ENCODE results near the gene REXO4.
A peak's percentile ranks its signal among the peaks of the same experiment; 100 is the strongest.

Gene REXO4

DNA sequence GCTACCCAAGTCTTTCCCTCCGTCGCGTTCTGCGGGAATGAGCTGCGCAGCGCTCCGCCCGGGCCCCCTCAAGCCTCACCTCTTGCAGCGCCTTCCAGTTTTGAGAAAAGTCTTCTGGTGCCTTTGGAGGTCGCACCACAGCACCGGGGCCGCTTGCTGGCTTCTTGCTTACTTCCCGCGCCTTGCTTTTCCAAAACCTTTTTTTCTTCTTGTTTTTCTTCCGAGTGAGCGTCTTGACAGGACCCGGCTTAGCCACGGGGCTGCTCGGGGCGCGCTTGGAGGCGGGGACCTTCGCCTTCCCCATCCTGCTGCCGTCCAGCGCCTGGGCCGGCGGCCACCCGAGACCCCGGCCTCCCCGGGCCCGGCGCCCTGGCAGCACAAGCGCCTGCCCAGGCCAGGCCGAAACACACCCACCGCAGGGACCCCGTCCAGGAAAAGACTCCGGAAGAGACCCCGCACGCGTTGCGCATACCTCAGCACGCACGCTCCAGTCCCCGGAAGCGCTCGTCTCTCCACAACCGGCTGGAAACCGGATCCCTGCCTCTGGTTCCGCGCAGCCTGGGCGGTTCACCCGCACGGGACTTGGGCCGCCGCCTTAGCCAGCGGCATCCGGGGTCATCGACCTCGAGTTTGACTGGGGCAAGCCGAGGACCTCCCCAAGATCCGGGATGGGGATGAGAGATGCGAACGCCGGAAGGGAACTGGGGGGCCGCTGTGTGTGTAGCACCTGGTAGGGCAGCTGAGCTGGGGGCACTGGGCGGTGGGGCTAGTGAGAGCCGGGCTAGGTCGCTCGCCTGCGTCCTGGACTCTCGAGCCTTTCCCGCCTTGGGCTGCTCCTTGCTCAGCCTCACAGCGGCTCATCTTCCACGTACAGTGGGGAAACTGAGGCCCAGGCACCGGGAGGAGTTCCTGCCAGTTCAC is at the start of gene REXO4:
Gene REXO4, minus strand, starts transcription at position 470 of the 921 bp plus-strand sequence. Its CDS starts 166 bp downstream, at position 304.
- intact Hi-C loops (cut with DNase I; ENCODE audit: low total_unique reads), result loop anchor here (2.0 to 5.0 kb wide), 2 partner anchors 40 to 41 kb away; partner anchors contain the start of genes CACFD1, STKLD1 and SURF4
- H3K4me1 ChIP-seq, result peaks cover 0 to 26% (median 22%) of the 10 kb centered on the region in 4 donors
- TF ChIP-seq, protein P1, sequence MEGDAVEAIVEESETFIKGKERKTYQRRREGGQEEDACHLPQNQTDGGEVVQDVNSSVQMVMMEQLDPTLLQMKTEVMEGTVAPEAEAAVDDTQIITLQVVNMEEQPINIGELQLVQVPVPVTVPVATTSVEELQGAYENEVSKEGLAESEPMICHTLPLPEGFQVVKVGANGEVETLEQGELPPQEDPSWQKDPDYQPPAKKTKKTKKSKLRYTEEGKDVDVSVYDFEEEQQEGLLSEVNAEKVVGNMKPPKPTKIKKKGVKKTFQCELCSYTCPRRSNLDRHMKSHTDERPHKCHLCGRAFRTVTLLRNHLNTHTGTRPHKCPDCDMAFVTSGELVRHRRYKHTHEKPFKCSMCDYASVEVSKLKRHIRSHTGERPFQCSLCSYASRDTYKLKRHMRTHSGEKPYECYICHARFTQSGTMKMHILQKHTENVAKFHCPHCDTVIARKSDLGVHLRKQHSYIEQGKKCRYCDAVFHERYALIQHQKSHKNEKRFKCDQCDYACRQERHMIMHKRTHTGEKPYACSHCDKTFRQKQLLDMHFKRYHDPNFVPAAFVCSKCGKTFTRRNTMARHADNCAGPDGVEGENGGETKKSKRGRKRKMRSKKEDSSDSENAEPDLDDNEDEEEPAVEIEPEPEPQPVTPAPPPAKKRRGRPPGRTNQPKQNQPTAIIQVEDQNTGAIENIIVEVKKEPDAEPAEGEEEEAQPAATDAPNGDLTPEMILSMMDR (IDR thresholded peaks at IDR 0.05), result no peak
- H3K27me3 ChIP-seq, result no peaks in the 10 kb centered on the region
- DNase-seq, result peak; percentile 76 to 87
- H3K27ac ChIP-seq, result peak within 1 kb of the TSS; percentile 85 to 86
- no peaks in the 10 kb centered on the region for H3K9me3 ChIP-seq
- H3K4me3 ChIP-seq, result peak within 1 kb of the TSS; percentile 75 to 92
- H3K36me3 ChIP-seq, result peaks cover 9 to 25% (median 24%) of the 10 kb centered on the region in 3 donors

GRCh38 chr9:133467101-133467500 is 49.3 kb upstream of the REXO4 start:
- DNase-seq, result no peak
- Histone ChIP-seq H3K36me3 (peaks cover 0 to 65% (median 23%) of the 10 kb centered on the region in 3 donors), H3K4me1 (no peaks in the 10 kb centered on the region), H3K27me3 (no peaks in the 10 kb centered on the region), H3K4me3 (no peak overlapping the region), H3K27ac (no peak overlapping the region), H3K9me3 (no peaks in the 10 kb centered on the region)
- intact Hi-C loops (cut with DNase I; ENCODE audit: low total_unique reads), result no loop called here
- TF ChIP-seq, protein P1 (IDR thresholded peaks at IDR 0.05), result no peak

- Histone ChIP-seq H3K4me3 (no peak overlapping the region), H3K9me3 (no peaks in the 10 kb centered on the region), H3K36me3 (peaks cover 0 to 65% (median 23%) of the 10 kb centered on the region in 3 donors), H3K27me3 (no peaks in the 10 kb centered on the region), H3K27ac (no peak overlapping the region), H3K4me1 (peaks cover 0 to 7% (median 2%) of the 10 kb centered on the region in 4 donors)
- TF ChIP-seq, protein P1 (IDR thresholded peaks at IDR 0.05), result no peak
- intact Hi-C loops (cut with DNase I; ENCODE audit: low total_unique reads), result no loop called here
- DNase-seq, result no peak
Measured at GRCh38 chr9:133465984-133466383, 48.2 kb upstream of the REXO4 start.

- H3K27ac ChIP-seq, result no peak overlapping the region
- intact Hi-C loops (cut with DNase I; ENCODE audit: low total_unique reads), result no loop called here
- no peaks in the 10 kb centered on the region for H3K27me3 ChIP-seq
- no peaks in the 10 kb centered on the region for H3K9me3 ChIP-seq
- peaks cover 0 to 55% (median 23%) of the 10 kb centered on the region in 3 donors for H3K36me3 ChIP-seq
- H3K4me1 ChIP-seq, result peaks cover 0 to 17% (median 8%) of the 10 kb centered on the region in 4 donors
- TF ChIP-seq, protein P1 (IDR thresholded peaks at IDR 0.05), result no peak
- DNase-seq, result no peak
- no peak overlapping the region for H3K4me3 ChIP-seq
Measured at GRCh38 chr9:133464638-133465037, 46.8 kb upstream of the REXO4 start.

- Histone ChIP-seq H3K4me1 (peaks cover 0 to 19% (median 10%) of the 10 kb centered on the region in 4 donors), H3K4me3 (no peak overlapping the region), H3K36me3 (peaks cover 0 to 49% (median 22%) of the 10 kb centered on the region in 3 donors), H3K27me3 (no peaks in the 10 kb centered on the region), H3K9me3 (no peaks in the 10 kb centered on the region), H3K27ac (no peak overlapping the region)
- TF ChIP-seq, protein P1 (IDR thresholded peaks at IDR 0.05), result no peak
- intact Hi-C loops (cut with DNase I; ENCODE audit: low total_unique reads), result no loop called here
- no peak for DNase-seq
Measured at GRCh38 chr9:133463864-133464615, 46.2 kb upstream of the REXO4 start.

Data from tibial artery (tissue), 4 donors.